ENCODE data around the gene PPP1R9A.

Gene PPP1R9A

DNA sequence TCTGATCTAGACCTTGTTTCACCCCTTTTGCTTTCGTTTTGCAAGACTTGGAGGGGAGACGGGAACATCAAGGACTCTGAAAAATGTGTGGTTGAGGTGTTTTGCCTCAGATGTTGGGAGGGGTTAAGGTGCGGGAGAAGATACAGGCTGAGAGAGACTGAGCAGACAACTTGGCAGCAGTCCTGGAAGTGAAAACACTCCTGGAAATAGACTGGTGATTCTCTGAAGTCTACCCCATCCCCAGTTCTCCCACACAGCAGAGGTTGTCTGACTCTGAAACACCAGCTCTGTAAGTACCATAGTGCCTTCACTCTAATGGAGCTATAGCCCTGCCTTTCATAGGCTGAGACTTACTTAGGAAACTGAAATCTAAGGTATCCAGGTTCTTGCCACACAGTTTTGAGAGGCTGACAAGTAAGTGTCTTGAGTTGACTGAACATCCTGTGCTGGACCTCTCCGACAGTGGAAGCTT, 152.5 kb downstream of the PPP1R9A start:
- TF ChIP-seq, protein P1, sequence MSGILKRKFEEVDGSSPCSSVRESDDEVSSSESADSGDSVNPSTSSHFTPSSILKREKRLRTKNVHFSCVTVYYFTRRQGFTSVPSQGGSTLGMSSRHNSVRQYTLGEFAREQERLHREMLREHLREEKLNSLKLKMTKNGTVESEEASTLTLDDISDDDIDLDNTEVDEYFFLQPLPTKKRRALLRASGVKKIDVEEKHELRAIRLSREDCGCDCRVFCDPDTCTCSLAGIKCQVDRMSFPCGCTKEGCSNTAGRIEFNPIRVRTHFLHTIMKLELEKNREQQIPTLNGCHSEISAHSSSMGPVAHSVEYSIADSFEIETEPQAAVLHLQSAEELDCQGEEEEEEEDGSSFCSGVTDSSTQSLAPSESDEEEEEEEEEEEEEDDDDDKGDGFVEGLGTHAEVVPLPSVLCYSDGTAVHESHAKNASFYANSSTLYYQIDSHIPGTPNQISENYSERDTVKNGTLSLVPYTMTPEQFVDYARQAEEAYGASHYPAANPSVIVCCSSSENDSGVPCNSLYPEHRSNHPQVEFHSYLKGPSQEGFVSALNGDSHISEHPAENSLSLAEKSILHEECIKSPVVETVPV (CRISPR knock-in tag; IDR thresholded peaks at IDR 0.05) = no peak
- TF ChIP-seq, protein P2, sequence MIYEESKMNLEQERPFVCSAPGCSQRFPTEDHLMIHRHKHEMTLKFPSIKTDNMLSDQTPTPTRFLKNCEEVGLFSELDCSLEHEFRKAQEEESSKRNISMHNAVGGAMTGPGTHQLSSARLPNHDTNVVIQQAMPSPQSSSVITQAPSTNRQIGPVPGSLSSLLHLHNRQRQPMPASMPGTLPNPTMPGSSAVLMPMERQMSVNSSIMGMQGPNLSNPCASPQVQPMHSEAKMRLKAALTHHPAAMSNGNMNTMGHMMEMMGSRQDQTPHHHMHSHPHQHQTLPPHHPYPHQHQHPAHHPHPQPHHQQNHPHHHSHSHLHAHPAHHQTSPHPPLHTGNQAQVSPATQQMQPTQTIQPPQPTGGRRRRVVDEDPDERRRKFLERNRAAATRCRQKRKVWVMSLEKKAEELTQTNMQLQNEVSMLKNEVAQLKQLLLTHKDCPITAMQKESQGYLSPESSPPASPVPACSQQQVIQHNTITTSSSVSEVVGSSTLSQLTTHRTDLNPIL (CRISPR knock-in tag; IDR thresholded peaks at IDR 0.05; ENCODE audit: low read depth) = no peak
- no peak for TF ChIP-seq CSDC2 (CRISPR knock-in tag; IDR thresholded peaks at IDR 0.05)
- TF ChIP-seq ZNF70 (CRISPR knock-in tag; IDR thresholded peaks at IDR 0.05) = no peak
- no peak for TF ChIP-seq RARB (CRISPR knock-in tag; IDR thresholded peaks at IDR 0.05)
- TF ChIP-seq ZNF8 (CRISPR knock-in tag; IDR thresholded peaks at IDR 0.05) = no peak
- TF ChIP-seq TOX (CRISPR knock-in tag; IDR thresholded peaks at IDR 0.05; ENCODE audit: borderline replicate concordance) = no peak
- no peak for TF ChIP-seq ZC3H10 (CRISPR knock-in tag; IDR thresholded peaks at IDR 0.05)
- TF ChIP-seq, protein P3, sequence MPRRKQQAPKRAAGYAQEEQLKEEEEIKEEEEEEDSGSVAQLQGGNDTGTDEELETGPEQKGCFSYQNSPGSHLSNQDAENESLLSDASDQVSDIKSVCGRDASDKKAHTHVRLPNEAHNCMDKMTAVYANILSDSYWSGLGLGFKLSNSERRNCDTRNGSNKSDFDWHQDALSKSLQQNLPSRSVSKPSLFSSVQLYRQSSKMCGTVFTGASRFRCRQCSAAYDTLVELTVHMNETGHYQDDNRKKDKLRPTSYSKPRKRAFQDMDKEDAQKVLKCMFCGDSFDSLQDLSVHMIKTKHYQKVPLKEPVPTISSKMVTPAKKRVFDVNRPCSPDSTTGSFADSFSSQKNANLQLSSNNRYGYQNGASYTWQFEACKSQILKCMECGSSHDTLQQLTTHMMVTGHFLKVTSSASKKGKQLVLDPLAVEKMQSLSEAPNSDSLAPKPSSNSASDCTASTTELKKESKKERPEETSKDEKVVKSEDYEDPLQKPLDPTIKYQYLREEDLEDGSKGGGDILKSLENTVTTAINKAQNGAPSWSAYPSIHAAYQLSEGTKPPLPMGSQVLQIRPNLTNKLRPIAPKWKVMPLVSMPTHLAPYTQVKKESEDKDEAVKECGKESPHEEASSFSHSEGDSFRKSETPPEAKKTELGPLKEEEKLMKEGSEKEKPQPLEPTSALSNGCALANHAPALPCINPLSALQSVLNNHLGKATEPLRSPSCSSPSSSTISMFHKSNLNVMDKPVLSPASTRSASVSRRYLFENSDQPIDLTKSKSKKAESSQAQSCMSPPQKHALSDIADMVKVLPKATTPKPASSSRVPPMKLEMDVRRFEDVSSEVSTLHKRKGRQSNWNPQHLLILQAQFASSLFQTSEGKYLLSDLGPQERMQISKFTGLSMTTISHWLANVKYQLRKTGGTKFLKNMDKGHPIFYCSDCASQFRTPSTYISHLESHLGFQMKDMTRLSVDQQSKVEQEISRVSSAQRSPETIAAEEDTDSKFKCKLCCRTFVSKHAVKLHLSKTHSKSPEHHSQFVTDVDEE (CRISPR knock-in tag; IDR thresholded peaks at IDR 0.05) = no peak
- no peak for TF ChIP-seq ZFP3 (CRISPR knock-in tag; IDR thresholded peaks at IDR 0.05)
- no peak for TF ChIP-seq ISL1 (CRISPR knock-in tag; IDR thresholded peaks at IDR 0.05)
- TF ChIP-seq, protein P4, sequence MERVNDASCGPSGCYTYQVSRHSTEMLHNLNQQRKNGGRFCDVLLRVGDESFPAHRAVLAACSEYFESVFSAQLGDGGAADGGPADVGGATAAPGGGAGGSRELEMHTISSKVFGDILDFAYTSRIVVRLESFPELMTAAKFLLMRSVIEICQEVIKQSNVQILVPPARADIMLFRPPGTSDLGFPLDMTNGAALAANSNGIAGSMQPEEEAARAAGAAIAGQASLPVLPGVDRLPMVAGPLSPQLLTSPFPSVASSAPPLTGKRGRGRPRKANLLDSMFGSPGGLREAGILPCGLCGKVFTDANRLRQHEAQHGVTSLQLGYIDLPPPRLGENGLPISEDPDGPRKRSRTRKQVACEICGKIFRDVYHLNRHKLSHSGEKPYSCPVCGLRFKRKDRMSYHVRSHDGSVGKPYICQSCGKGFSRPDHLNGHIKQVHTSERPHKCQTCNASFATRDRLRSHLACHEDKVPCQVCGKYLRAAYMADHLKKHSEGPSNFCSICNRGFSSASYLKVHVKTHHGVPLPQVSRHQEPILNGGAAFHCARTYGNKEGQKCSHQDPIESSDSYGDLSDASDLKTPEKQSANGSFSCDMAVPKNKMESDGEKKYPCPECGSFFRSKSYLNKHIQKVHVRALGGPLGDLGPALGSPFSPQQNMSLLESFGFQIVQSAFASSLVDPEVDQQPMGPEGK (CRISPR knock-in tag; IDR thresholded peaks at IDR 0.05; ENCODE audit: borderline replicate concordance) = no peak
- TF ChIP-seq OSR1 (CRISPR knock-in tag; IDR thresholded peaks at IDR 0.05) = no peak
- no peak for TF ChIP-seq GLIS3 (CRISPR knock-in tag; IDR thresholded peaks at IDR 0.05)
- no peak for TF ChIP-seq PPARA (CRISPR knock-in tag; IDR thresholded peaks at IDR 0.05; ENCODE audit: borderline replicate concordance)
- TF ChIP-seq, protein P5, sequence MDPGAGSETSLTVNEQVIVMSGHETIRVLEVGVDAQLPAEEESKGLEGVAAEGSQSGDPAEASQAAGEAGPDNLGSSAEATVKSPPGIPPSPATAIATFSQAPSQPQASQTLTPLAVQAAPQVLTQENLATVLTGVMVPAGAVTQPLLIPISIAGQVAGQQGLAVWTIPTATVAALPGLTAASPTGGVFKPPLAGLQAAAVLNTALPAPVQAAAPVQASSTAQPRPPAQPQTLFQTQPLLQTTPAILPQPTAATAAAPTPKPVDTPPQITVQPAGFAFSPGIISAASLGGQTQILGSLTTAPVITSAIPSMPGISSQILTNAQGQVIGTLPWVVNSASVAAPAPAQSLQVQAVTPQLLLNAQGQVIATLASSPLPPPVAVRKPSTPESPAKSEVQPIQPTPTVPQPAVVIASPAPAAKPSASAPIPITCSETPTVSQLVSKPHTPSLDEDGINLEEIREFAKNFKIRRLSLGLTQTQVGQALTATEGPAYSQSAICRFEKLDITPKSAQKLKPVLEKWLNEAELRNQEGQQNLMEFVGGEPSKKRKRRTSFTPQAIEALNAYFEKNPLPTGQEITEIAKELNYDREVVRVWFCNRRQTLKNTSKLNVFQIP (CRISPR knock-in tag; IDR thresholded peaks at IDR 0.05; ENCODE audit: borderline replicate concordance, low read depth) = no peak
- TF ChIP-seq TCF4 (CRISPR knock-in tag; IDR thresholded peaks at IDR 0.05; ENCODE audit: borderline replicate concordance) = no peak
- TF ChIP-seq ZFP30 (CRISPR knock-in tag; IDR thresholded peaks at IDR 0.05) = no peak
- ATAC-seq = peak; percentile 66

DNA sequence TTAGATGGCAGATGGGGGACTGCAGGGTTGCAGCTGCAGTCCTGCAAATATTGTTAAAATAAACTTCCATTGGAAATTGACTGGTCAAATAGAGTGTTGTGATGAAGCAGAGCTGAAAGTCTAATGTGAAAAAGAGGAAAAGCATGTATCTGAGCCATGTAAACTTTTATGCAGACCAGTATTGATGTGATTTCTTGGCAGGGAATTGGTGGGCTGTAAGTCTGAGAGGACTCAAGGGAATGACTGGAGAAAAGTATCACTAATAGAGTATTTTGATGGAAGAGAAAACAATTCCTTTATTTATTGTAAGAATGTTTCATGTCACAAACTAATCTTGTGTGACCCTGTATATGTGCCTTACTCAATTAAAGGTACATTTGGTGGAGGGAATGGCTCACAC, 155.5 kb downstream of the PPP1R9A start:
- ATAC-seq = no peak
- TF ChIP-seq ZFP30 (CRISPR knock-in tag; IDR thresholded peaks at IDR 0.05) = no peak
- TF ChIP-seq, protein P4 (CRISPR knock-in tag; IDR thresholded peaks at IDR 0.05; ENCODE audit: borderline replicate concordance) = no peak
- no peak for TF ChIP-seq CSDC2 (CRISPR knock-in tag; IDR thresholded peaks at IDR 0.05)
- no peak for TF ChIP-seq ARNTL (CRISPR knock-in tag; IDR thresholded peaks at IDR 0.05; ENCODE audit: borderline replicate concordance, low read depth)
- TF ChIP-seq ZNF8 (CRISPR knock-in tag; IDR thresholded peaks at IDR 0.05) = no peak
- TF ChIP-seq GLIS3 (CRISPR knock-in tag; IDR thresholded peaks at IDR 0.05) = no peak
- no peak for TF ChIP-seq ESRRG (CRISPR knock-in tag; IDR thresholded peaks at IDR 0.05)
- TF ChIP-seq ZNF70 (CRISPR knock-in tag; IDR thresholded peaks at IDR 0.05) = no peak
- TF ChIP-seq BACH2 (CRISPR knock-in tag; IDR thresholded peaks at IDR 0.05; ENCODE audit: borderline replicate concordance) = no peak
- no peak for TF ChIP-seq TCF4 (CRISPR knock-in tag; IDR thresholded peaks at IDR 0.05; ENCODE audit: borderline replicate concordance)
- TF ChIP-seq, protein P2 (CRISPR knock-in tag; IDR thresholded peaks at IDR 0.05; ENCODE audit: low read depth) = no peak
- no peak for TF ChIP-seq SNAI2 (CRISPR knock-in tag; IDR thresholded peaks at IDR 0.05)
- TF ChIP-seq ISL1 (CRISPR knock-in tag; IDR thresholded peaks at IDR 0.05) = no peak
- TF ChIP-seq PPARA (CRISPR knock-in tag; IDR thresholded peaks at IDR 0.05; ENCODE audit: borderline replicate concordance) = no peak
- no peak for TF ChIP-seq OSR1 (CRISPR knock-in tag; IDR thresholded peaks at IDR 0.05)
- no peak for TF ChIP-seq ZFP3 (CRISPR knock-in tag; IDR thresholded peaks at IDR 0.05)
- TF ChIP-seq, protein P3 (CRISPR knock-in tag; IDR thresholded peaks at IDR 0.05) = no peak

Measured in SK-N-SH treated with all-trans-retinoic acid at 6 μM for 48 hours (cell line).